ENCODE results near the gene RNF121.

RNF121 gene

DNA sequence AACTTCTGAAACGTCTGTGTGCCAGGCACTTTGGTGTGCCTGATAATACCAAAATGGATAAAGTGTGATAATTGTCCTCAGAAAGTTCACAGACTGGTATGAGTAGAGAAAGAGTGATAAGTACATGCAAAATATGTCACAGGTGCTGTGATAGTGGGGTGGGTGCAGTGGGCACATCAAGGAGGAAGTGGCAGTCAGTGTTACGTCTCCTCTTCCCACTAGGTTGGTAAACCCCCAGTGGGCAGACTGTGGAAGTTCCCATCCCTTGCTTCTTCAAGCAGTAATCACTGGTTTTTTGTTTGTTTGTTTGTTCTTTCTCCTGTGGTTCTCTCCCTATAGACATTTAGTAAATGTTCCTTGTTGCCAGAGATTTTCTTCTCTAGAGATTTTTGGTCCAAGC is 5.4 kb downstream of the RNF121 start:
- no peak for DNase-seq (ENCODE audit: low spot score)

DNA sequence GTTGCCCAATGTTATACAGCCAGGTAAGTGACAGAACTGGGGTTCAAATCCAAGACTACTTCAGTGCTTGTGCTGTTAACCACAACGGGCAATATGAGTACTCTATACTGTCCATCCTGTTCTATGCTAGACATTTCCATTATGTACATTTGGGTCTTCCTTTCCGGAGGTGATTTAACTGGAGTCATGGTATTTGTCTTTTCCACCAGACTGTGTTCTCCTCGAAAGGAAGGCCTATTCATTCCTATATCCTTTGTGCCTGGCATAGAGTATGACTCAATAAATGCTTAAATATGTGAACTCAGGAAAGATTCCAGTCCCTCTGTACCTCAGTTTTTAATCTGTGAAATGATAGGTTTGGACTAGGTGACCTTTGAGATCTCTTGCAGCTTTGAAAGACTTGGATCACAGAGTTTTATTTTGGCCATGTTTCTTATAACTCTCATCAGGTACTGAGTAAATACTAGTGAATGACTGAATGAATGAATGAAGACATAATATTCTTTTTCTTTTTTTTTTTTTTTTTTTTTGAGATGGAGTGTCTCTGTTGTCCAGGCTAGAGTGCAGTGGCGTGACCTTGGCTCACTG is 6.6 kb downstream of the RNF121 start:
- no peak for DNase-seq (ENCODE audit: low spot score)

DNA sequence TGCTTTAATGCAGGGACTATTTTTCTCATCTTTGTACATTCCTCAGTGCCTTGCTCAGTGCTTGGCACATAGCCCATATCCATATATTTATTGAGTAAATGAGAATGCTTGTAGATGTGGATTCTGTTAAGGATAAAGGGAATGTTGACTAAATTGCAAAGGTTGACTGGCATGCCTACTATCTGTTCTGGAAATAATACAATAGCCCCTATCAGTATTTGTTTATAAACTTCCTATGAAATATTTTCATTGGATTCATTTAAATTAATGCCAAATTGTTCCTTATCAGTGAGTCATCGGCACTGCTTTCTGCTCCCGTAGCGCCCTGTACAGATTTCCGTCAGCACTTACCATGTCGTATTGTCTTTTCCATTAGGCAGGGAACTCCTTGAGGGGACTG is 8.0 kb downstream of the RNF121 start:
- DNase-seq (ENCODE audit: low spot score) = no peak

DNA sequence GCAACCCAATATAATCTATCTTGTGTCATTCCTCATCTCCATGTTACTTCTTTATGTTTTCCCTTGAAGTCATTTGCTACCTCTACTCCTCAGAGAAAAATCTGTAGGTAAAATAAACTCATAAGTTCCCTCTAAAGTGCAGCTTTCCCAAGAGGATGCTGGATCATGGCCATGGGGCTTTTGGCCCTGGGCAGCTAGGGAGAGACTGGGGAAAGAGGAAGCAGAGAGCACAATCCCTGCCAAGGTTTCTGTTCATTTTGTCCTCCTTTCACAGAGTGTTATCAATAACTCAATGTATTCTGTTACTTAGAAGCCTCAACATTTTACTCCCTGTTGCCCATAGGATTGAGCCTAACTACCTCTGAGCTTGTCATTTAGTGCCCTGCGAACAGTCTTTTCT is 9.0 kb downstream of the RNF121 start:
- no peak for DNase-seq (ENCODE audit: low spot score)

DNA sequence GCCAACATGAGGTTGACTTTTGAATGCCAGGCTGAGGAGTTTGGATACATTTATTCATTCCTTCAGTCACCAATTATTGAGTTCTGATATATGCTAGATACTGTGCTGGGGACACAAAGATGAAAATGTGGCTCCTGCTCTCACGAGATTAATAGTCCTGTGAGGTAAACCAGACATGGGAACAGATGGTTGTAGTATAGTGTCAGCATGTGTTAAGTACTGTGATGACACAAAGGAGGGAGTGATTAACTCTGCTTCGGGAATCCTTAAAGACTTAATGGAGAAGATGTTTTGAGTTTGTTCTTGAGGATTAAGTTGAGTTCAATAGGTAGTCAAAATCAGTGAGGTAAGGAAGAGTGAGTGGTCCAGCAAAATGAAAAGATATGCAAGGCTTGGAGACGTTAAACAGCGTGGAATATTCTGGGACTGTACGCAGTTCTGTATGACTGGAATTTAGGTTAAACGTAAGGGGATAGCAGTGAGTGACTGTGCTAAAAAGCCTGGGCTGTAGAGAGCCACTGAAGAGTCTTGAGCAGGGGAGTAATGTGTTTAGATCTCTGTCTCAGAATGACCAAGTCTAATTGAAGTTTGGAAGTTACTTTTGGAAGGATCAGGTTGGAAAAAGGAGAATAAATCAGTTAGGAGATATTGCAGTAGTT is 11.8 kb downstream of the RNF121 start:
- DNase-seq (ENCODE audit: low spot score) = no peak

DNA sequence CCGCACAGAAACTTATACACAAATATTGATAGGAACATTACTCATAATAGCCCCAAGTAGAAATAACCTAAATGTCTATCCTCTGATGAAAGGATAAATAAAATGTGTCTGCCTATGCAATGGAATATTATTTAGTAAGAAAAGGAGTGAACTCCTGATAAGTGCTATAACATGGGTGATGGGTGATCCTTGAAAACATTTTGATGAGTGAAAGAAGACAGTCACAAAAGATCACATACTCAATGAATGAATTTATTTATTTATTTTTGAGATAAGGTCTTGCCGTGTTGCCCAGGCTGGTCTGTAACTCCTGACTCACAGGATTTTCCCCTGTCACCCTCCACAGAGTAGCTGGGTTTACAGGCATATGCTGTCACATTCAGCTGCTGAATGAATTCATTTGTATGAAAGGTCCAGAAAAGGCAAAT is 17.3 kb downstream of the RNF121 start:
- DNase-seq (ENCODE audit: low spot score) = no peak

DNA sequence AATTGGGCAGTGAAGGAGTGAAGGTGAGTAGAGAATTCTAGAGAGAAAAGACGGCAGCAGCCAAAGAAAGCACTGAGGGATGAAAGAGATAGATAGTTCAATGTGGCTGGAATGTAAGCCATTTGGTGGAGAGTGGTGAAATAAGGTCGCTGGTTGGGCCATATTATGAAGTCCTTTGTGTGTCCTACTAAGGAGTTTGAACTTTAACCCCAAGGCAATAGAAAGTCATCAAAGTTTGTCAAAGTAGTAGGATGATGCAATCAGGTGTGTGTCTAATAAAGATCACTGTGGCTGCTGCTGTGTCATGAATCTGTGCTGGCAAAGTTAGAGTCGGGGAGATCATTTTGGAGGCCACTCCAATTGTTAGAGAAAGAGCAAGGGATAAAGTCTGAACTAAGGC is 18.7 kb downstream of the RNF121 start:
- DNase-seq (ENCODE audit: low spot score) = no peak

DNA sequence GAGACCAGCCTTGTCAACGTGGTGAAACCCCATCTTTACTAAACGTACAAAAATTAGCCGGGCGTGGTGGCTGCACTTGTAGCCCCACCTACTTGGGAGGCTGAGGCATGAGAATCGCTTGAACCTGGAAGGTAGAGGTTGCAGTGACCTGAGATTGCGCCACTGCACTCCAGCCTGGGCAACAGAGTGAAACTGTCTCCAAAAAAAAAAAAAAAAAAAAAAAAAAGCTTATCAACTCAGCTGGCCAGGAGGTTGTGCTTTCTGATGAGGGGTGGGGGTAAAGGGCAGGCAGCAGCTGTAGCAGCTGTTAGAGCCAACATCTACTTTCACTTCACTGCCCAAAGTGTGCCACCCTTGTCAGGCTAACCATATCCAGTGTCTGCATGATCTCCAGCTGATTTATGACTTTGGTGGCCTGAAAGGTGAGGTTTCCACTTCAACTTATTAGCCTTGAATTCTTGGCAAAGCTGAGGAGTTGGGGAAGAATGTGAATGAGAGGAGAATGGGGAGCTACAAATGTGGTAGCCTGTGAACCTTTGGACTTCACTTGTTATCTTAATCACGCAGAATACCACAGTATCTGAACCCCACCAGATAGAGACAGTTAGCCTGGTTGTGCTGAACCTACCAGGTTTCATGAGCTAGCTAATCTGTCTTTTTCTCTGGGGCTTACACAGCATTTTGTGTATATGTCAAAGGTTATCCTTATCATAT is 19.6 kb downstream of the RNF121 start:
- DNase-seq (ENCODE audit: low spot score) = no peak

DNA sequence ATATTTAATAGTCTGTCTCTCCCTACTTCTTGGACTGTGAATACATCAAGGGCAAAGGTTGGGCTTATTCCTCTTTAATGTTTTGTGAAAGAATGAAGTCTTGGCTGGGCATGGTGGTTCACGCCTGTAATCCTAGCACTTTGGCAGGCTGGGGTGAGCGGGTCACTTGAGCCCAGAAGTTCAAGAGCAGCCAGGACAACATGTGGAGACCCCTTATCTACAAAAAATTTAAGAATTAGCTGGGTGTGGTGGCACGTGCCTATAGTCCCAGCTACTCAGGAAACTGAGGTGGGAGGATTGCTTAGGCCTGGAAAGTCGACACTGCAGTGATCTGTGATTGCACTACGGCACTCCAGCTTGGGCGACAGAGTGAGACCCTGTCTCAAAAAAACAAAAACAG is 20.2 kb downstream of the RNF121 start:
- no peak for DNase-seq (ENCODE audit: low spot score)

DNA sequence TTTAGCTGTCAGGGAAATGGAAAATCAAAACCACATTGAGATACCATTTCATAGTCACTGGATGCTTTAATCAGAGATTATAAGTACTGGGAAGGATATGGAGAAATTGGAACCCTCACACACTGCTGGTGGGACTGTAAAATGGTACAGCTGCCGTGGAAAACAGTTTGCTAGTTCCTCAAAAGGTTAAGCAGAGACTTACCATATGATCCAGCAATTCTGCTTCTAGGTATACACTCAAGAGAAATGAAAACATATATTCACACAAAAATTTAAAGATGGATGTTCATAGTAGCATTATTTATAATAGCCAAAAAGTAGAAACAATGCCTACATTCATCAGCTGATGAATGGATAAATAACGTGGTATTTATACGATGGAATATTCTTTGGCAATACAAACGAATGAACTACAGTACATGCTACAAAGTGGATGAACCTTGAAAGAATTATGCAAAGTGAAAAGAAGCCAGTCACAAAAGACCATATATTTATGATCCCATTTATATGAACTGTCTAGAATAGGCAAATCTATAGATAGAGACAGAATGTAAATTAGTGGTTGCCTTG is 23.0 kb downstream of the RNF121 start:
- no peak for DNase-seq (ENCODE audit: low spot score)

DNA sequence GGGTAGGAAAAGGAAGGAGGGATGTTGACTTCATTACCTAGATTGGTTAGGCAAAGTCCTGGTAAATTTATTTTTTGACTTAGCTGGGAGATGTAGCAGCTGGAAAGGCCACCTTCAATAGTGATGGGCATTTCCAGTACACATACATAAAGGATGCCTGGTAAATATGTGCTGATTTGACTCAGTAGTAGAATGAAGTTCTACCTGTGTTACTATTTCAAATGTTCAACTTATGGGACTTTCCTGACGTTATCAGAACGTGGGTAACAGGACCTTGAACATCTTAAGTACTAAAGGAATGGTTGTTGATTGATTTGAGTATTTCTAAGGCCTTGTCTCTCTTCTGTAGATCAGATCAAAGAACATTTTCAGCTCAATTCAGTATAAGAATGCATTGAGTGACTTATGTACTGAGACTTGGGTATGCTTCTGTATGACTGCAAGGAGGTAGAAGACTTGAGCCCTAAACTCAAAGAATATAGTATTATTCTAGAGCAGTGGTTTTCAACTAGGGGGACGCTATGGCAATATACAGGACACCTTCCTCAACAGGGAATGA is 27.1 kb downstream of the RNF121 start:
- DNase-seq (ENCODE audit: low spot score) = no peak

DNA sequence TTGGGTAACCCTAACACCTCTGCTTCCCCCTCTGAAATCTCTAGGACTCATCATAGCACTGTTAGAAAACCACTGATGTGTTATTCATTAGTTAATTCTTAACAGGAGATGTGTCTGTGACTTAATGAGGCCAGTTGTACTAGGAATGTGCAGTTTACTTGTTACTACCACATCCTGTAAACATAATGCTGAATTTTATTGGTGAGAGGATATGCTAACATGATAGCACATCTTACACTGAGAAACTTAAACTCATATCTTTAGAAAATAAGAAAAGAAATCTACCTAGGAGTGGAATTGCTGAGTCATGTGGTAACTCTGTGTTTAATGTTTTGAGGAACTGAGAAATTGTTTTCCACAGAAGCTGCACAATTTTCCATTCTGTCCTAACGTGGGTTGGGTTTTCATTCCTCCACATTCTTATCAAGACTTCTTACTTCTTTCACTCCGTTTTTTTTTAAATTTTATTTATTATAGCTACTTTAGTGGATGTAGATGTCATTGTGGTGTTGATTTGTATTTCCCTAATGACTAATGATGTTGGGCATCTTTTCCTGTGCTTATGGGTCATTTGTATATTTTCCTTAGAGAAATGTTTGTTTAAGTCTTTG is 33.7 kb downstream of the RNF121 start:
- DNase-seq (ENCODE audit: low spot score) = no peak

DNA sequence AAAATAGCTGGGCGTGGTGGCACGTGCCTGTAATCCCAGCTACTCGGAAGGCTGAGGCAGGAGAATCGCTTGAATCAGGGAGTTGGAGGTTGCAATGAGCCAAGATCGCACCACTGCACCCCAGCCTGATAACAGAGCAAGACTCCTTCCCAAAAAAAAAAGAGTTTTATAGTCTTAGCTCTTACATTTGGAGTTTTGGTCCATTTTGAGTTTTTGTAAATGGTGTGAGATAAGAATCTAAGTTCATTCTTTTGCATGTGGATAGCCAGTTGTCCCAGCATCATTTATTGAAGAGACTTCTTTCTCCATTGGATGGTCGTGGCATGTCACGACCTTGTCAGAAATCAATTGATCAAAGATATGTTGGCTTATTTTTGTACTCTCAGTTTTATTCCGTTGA is 34.6 kb downstream of the RNF121 start:
- no peak for DNase-seq (ENCODE audit: low spot score)

DNA sequence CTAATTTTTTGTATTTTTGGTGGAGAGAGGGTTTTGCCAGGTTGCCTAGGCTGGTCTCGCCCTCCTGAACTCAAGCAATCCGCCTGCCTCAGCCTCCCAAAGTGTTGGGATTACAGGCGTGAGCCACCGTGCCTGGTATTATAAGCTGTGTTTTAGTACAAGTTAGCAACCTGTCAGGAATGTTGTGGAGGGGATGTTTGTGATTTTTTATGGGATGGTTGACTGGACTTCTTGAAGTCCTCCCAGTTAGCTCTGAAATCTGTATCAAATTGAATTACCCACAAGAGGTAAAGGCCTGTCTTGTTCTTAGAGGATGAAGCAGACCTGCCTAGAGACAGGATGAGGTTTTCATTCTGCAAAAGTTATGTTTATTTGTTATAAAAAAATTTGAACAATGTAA is 35.8 kb downstream of the RNF121 start:
- DNase-seq (ENCODE audit: low spot score) = no peak

DNA sequence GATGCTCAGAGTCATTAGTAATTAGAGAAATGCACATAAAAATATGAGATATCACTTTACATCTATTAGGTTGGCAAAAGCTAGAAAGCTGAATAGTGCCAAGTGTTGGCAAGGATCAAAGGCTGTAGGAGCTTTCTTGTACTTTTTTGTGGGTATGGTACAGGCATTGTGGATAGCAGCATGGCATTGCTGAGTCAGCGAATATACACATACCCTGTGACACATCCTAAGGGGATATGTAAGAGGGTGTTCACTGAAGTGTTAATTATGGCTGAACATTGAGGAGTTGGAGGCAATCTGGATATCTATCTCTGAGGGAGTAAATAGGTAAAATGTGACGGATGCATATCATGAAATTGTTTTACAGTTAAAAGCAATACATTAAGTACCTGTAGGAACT is 42.8 kb downstream of the RNF121 start:
- DNase-seq (ENCODE audit: low spot score) = no peak

DNA sequence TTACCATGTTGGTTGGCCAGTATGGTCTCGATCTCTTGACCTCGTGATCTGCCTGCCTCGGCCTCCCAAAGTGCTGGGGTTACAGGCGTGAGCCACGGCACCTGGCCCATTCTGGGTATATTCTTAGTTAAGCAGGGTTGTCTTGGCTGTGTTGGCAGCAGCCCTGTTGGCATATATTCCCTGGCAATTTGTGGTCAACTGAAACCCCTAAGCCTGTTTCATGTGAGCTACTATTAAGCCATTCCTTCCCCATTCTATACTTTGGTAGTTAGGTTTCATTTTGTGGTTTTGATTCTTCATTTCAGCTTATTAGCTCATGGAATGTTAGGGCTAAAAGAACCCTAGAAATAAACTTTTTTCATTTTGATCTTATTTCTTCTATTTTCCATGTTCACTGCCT is 47.7 kb downstream of the RNF121 start:
- DNase-seq (ENCODE audit: low spot score) = no peak

DNA sequence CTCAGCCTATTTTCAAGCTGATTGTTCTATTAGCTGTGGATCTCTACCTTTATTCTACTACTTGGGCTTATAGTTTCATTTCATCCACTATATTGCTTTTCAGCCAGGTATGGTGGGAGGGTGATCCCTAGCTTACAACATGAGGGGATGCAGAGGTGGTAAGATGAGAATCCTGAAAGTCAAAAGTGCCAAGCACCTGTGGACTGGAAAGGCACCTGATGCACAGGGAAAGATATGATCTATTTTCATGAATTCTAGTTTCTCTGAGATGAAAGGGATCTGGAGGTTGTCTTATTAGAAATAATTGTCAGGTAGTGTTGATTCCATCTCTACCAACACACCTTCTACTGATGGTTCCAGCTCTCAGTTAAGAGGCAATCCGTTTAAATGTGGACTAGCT is 48.2 kb downstream of the RNF121 start:
- no peak for DNase-seq (ENCODE audit: low spot score)

DNA sequence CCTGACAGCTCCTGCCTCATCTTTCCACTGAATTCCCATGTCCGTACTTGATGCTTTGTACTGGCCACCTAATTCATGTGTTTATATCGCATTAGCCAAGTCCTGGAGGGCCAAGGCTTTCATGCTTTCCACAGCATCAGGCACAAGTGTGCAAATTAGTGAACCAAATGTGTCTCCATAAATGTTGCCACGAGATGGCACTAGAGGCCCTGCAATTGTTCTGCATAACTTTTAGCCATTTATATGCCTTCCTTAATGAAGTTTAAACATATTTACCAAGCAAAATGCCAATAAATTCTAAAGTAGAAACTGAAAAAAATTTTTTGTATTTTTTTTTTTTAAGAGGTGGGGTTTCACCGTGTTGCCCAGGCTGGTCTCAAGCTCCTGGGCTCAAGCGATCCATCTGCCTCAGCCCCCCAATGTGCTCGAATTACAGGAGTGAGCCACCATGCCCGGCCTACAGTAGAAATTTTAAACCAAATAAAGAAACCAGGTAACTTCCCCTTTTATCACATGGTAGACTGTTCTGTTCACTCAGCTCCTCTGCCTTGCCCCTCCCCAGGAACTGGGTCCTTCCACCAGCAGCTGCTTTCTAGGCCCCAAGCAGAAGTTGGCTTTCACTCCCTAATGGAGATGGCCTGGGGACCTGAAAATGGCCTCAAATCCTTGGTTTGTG is 49.0 kb downstream of the RNF121 start:
- peak; percentile 63 for DNase-seq (ENCODE audit: low spot score)

DNA sequence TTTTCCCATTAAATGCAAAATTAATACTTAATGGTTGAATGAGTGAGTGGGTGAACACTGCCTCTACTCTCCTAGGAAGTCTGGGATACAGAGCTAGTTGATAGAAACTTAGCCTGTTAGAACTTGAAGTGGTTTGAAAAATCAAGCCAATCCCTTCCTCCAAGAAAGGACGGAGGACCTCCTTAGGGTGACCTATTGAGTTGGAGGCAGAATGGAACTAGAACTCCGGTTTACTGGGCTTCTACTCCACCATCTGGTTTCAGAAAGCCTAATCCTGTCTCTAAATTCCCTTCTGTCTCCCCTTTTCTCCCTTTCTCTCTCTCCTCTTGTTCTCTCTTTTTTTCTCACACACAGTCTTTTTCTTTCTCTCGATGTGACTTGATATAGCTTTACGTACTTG is 50.2 kb downstream of the RNF121 start:
- no peak for DNase-seq (ENCODE audit: low spot score)

DNA sequence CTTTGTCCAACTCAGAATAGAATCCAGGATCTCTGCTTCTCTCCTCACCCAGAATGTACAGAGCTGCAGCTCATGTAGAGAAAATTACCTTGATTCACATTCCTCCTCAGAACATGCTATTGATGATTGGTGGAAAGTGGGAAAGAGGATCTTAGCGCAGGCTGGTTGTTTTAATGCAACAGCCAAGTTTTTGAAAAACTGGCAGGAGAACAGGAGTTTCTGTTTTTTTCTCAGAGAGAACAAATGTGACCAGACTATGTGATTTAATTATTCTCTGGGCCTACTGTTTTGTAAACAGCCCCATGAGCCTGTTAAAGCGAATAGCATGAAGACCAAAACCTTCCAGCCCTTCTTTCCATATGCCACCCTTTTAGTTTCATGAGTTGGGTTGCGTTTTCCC is 50.8 kb downstream of the RNF121 start:
- DNase-seq (ENCODE audit: low spot score) = no peak

DNA sequence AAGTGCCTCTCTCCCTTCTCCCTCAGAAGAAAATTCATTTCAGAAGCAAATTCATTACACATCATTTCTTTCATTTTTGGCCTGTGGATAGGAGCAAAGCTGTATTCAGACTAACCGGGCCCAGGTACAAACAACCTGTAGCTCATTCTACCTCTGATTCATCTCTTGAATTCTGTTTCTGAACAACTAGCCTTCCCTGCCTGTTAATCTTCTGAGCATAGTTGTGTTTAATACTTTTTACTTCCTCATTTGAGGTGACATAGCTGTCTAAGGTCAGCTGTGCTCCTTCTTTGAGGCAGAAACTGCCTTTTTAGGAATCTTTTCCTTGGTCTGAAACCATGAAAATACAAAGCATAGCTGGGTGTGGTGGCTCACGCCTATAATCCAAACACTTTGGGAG is 57.3 kb downstream of the RNF121 start:
- DNase-seq (ENCODE audit: low spot score) = no peak

DNA sequence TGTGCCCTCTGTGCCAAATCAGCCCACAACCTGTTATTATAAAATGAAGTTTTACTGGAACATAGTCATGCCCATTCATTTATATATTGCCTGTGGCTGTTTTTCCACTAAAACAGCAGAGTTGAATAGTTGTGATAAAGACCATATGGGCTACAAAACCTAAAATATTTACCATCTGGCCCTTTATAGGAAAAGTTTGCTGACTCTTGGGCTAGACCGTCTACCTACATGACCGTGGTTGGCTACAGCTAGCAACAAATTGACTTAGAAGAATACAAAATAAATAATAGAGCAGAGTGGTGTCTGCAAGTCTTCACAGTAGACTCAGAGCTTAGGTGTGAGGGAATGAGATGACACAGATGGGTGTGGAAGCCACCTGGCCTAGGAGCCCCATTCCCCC is 58.7 kb downstream of the RNF121 start:
- DNase-seq (ENCODE audit: low spot score) = no peak

Measured in CD4-positive, alpha-beta T cell treated with Interleukin-2 at 100 ng/mL for 4 hours (primary cell).